ENCODE measurements around the gene HP1BP3.
"Not testable (repeated sequence)": the region's sequence is repeated elsewhere in the genome, so short reads cannot be mapped to it uniquely, and the experiment has no call there.

Gene HP1BP3

GRCh38 chr1:20726932-20727745 lies 60.0 kb downstream of the HP1BP3 start:
- DNase-seq (ENCODE audit: low read depth) = no peak

DNA sequence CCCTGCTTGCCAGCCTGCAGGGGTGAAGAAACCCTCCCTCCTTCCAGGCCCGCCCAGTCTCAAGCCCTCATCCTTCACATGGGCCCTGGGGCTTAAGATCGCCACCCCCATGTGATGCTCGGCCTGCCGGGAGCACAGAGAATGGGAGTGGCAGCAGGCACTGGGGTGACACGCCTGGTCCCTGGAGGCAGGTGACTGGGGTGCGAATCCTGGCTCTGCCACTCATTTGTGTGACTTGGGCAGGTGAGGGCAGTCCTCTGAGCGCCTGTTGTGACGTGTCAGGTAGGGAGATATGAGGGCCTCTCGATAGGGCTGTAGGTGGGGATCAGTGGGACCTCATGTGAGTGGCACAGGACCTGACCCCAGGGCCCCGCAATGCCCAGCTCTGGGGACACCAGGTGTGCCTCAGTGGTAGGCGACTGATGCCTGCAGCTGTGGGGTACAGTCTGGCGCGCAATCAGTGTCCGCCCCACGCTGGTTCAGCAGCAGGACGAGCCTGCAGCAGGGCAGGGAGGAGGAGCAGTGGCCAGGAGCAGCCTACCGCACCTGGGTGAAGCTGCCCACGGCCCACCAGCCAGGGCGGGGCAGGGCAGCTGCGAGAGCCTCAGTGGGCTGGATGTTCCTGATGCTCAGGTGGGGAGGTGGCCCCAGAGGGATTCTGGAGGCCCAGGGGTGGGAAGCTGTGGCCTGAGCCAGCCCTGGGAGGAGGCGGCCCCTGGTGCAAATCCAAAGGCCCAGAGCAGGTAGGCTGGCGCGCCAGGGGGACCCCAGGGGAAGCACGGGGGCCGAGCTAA lies 60.8 kb downstream of the HP1BP3 start:
- DNase-seq (ENCODE audit: low read depth) = no peak

DNA sequence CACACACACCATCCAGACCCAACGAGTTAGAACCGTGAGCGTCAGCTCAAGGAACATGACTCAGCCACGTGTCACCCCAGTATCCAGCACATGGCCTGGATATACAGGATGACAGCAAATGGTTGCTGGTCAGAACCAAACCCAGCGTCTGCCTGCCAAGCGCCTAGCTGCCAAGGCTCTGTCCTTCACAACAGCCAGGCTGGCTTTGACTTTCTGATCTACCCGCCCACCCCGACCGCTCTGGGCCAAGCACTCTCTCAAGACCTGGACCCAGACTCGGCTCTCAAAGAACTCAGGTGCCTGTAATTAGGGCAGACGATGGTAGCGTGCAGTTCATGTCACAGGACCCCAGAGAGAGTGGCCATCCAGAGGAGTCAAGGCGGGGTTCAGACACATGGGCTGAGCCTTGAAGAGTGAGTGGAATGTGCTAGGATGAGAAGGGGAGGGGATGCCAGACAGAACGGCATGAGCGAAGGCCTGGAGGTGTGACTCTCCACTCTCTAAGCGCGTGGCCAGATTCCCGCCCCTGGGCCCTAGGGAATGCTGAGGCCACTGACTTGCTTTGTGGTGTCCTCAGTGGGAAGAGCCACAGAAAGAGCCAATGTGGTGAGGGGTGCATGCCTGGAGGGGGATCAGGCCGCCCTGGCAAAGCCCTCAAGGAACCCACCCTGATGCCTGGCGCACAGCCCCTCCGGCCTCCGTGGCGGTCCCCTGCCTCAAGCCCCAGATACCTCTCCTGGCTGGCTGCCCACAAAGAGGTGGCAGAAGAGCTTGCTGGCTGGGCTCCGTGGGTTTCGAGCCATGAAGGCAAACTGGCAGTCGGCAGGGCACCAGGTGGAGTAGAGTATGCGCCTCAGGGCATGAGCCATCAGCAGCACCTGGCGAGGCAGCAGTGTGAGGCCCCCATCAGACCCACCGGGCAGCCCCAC lies 61.7 kb downstream of the HP1BP3 start:
- no peak for DNase-seq (ENCODE audit: low read depth)

GRCh38 chr1:20724364-20725188 lies 62.5 kb downstream of the HP1BP3 start:
- DNase-seq (ENCODE audit: low read depth) = no peak

GRCh38 chr1:20723537-20724363 lies 63.4 kb downstream of the HP1BP3 start:
- no peak for DNase-seq (ENCODE audit: low read depth)

DNA sequence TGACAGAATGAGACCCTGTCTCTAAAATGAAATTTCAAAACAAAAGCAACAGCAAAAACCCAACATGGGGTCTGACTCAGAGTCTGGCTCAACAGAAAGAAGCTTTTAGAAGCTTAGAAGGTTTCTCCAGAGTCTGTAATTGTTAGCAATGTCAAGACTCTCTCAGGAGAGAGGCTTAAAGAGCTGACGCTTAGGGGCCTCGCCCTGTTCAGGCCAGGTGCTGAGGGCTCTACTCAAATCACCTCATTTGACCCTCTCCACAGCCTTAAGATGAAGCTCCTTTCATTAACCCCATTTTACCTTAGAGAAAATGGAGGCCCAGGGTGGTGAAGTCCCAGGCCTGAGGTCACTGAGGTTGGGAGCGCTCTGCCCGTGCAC lies 64.0 kb downstream of the HP1BP3 start:
- DNase-seq (ENCODE audit: low read depth) = no peak

DNA sequence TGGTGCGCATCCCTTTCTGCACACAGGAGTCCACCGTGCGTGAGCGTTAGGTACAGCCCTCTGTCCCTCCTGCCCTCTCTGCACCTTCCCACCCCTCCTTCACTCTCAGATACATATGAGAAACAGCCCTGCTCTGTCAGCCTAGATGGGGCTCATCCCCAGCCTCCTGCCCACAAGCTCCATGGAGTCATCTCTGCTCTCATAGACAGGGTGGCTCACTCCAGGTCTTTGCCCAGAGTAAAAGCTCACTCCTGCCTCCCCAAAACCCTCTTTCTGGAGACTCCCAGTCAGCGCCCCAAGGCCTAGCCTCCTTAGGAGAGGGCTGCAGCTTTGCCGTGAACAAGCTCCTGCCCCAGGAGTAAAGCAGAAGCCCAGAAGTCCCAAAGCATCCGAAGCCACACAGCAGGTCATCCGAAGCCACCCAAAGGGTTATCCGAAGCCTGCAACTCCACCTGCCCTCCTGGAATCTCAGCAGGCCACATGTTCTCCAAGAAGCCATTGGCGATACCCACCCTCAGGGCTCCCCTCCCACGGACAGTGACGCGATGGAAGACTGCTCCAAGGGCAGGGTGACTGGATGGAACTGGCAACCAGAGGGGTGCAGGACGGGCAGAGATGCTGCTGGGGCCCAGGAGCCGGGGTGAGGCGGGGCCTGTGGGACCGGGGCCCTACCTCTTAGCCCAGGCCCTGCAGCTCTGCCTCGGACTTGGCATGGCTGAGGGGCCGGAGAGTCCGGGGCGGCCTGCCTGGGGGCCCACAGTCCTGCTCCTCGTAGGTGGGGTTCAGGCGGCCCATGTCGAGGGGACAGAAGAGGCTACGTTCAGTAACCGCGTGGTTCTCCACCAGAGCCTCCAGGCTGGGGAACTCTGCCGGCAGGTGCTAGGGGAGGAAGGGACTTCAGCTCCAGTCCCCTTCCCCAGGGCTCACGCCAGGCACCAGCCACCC lies 65.7 kb downstream of the HP1BP3 start:
- no peak for DNase-seq (ENCODE audit: low read depth)

DNA sequence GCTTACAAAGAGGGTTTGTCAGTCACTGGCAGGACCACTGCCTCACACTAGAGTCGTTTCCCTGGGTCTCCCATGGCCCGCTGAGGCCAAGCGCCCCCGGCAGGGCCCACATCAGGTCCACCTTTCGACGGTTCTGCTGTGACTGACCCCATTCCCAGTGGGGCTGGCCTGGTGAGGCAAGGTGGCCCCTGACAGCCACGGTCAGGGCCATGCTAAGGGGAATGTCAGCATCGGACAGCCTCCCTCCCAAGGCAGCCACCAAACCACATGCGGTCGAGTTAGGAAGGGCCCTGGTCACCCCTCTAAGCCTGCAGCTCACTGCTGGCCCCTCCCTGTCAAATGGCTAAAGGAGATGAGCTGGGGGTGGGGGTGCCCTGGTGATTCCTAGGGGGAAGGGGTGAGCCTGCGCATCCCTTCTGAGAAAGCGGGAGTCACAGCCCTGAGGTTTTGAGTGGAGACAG lies 66.4 kb downstream of the HP1BP3 start:
- DNase-seq (ENCODE audit: low read depth) = no peak

DNA sequence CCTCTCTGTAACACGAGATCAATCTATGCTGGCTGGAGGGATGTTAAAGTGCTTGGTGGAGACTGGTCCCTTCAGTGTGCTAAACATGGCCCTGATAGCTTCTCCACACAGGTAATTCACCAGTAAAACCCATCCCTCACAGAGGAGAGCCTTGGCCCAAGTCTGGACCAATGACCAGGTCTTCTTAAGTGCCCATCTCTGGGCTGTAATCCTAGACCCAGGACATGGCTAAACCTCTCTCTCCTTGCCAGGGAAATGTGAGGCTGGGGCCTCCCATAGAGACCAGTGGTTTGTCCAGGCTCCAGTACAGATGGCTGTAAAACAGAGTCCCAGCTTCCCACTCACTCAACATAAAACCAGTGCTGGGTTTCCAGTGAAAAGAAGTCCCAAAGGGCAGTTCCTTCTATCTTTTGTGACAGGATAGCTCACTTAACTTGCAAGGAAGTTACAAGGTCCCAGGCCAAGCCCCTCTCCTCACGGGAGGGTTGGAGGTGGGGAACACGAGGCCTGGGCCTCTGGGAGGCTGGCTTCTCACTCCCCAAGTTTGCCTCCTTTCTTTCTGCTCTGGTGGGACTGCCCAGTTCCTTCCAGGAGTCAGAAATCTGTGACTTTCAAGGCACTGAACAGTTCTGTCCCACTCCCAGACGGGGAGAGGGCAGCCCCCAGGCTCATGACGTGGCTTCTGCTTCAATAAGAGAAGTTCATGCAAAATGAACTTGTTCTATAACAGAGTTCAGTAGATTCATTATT lies 67.1 kb downstream of the HP1BP3 start:
- DNase-seq (ENCODE audit: low read depth) = no peak

GRCh38 chr1:20719261-20719660 lies 67.8 kb downstream of the HP1BP3 start:
- no peak for DNase-seq (ENCODE audit: low read depth)

DNA sequence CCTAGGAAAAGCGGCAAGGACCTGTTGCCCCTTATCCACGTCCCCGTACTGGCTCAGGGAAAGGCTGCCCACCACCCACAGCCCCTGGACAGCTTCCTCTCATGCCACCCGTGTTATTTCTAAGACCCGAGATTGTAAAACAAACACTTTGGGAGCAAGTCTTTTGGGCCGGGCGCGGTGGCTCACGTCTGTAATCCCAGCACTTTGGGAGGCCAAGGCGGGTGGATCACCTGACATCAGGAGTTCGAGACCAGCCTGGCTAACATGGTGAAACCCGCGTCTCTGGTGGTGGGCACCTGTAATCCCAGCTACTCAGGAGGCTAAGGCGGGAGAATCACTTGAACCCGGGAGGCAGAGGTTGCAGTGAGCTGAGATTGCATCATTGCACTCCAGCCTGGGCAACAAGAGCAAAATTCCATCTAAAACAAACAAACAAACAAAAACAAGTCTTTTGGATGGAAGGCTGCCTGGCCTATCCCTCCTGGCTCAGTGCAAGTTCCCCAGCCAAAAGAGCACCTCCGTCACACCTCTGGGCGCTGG lies 68.7 kb downstream of the HP1BP3 start:
- DNase-seq (ENCODE audit: low read depth) = not testable (repeated sequence)

DNA sequence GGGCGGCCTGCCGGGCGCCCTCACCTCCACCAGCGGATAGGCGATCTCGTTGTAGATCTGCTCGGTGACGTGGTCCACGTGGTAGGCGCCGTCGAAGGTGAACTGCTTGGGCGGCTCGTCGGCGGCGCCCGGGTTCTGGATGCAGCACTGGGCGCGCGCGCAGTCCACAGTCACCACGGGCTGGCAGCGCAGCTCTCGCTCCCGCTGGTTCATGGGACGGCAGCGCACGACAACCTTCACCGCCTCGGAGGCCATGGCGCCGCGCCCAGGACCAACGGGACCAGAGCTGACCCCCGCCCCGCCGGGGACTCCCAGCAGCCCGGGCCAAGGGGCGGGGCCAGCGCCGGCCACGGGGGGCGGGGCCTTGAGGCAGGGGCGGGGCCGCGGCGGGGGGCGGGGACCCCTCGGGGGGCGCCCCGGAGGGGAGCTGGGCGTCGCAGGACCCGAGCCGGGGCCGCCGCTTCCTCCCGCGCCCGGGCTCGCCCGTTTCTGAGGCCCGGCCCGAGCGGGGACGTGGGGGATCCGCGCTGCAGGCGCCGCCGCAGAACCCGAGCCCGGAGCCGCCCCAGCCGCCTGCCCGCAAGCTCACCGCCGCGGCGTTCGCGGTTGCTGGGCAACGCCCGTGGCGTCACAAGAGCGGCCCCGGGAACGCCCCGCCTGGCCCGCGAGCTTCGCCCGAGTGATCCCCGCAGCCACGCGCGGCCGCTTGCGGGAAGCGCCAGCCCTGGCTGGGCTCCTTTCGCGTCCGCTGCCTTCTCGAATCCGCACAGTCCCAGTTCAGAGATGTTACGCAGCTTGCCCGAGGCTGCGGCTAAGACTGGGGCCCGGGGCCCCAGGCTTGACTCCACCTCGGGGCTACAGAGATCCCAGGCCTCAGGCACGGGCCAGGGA lies 69.4 kb downstream of the HP1BP3 start, which contains the start of gene KIF17:
TSS of gene KIF17 (minus strand) at position 556 of the 891 bp plus-strand sequence. CDS start at position 255, 301 bp downstream.
- DNase-seq (ENCODE audit: low read depth) = peak; percentile 60

DNA sequence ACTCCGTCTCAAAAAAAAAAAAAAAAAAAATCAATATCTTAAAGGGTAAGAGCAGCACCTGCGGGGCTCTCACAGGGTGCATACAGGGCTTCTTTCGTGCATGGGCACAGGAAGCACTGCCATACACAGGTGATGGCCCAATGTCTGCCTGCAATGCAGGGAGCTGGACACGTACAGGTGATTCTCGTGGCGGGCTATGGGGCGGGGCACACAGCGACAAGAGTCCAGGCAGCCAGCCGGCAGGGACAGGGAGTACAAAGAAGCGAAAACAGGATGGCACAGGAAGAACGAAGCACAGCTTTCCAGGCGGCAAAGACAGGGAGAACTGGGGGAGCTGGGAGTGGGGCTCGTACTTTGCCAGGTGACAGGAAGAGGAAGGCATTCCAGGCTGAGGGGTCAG lies 70.9 kb downstream of the HP1BP3 start:
- no peak for DNase-seq (ENCODE audit: low read depth)

DNA sequence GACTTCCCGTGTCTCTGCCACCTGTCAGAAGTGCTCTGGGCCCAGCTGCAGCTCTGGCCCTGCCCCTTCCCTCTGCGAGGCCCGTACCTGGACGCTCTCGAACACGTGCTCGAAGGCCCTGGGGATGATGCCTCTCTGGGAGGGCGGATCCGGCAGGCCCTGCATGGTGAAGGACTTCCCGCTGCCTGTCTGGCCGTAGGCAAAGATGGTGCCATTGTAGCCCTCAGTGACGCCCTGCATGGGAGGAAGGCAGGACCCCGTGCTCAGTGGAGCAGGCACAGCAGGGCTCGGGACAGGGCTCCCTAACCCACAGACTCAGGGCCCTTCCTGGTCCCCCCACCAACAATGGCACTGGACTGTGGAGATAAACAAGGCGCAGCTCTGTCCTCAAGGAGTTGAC lies 71.7 kb downstream of the HP1BP3 start:
- DNase-seq (ENCODE audit: low read depth) = no peak

GRCh38 chr1:20713440-20713839 lies 73.7 kb downstream of the HP1BP3 start:
- no peak for DNase-seq (ENCODE audit: low read depth)

DNA sequence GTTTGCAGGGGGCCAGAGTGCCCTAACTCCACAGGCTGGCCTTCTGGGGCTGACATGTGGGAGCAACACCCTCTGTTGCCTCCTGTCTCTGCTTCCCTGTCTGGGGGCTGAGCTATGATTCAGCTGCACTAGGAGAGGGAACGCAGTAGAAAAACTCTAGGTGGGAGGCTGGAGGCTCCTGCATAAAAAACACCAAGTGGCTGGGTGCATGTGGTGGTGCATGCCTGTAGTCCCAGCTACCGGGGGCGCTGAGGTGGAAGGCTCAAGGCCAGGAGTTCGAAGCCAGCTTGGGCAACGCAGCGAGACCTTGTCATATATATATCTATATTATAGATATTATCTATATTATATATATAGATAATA lies 74.9 kb downstream of the HP1BP3 start:
- DNase-seq (ENCODE audit: low read depth) = no peak
